ENCODE results near the gene ATG101. TPM values are rescaled to one million over a fixed set of nuclear protein-coding genes. Genes with fewer than 3 reads are reported as not detected.

The ATG101 gene
- total and polyA plus RNA-seq, 2 donors (not counting 1 experiment from before 2014, with no cell fraction given), result 19.4 to 50.3 TPM

GRCh38 chr12:52027085-52027843 is 42.5 kb upstream of the ATG101 start:
- CTCF ChIA-PET, result interaction anchor here (0.9 to 32.6 kb wide), 13 partner anchors 8 to 155 kb away, joined by 3 to 1315 read pairs (median 26); partner anchors contain the start of genes ATG101, NR4A1, SMIM41 and TAMALIN
- H3K27ac ChIP-seq (ENCODE audit: low read length in 2 of 2), result no peak overlapping the region
- POLR2A ChIA-PET, result interaction anchor here (1.3 to 2.6 kb wide), 3 partner anchors 21 to 55 kb away, joined by 3 to 14 read pairs (median 3); partner anchors contain the start of gene TAMALIN
- ATAC-seq (ENCODE audit: low read depth) (no peak), DNase-seq (peak; percentile 49)
- Mint-ChIP-seq H3K27me3 (no peaks in the 10 kb centered on the region), H3K27ac (peak overlapping the region; percentile 41), H3K4me1 (peaks cover 45% of the 10 kb centered on the region), H3K4me3 (no peak overlapping the region), H3K9me3 (ENCODE audit: insufficient read depth) (no peaks in the 10 kb centered on the region)
- H3K4me3 ChIP-seq (ENCODE audit: control extremely low read depth in 1 of 5, extremely low read depth in 1 of 5, insufficient read depth in 1 of 5, low read depth in 2 of 5, low read length in 4 of 5), result no peak overlapping the region
- peaks cover 28 to 50% of the 10 kb centered on the region in 2 donors for H3K4me1 ChIP-seq (ENCODE audit: control insufficient read depth in 2 of 2, insufficient read depth in 2 of 2, low read length in 2 of 2)
- H3K79me2 ChIP-seq (ENCODE audit: control insufficient read depth, insufficient read depth, low read length), result no peaks in the 10 kb centered on the region
- no peaks in the 10 kb centered on the region for H3K27me3 ChIP-seq (replicated peaks in 1 of 4; ENCODE audit: control extremely low read depth in 1 of 4, control insufficient read depth in 3 of 4, insufficient read depth in 4 of 4, low read length in 3 of 4)
- no peaks in the 10 kb centered on the region for H3K9me3 ChIP-seq (ENCODE audit: control extremely low read depth in 1 of 3, control insufficient read depth in 2 of 3, insufficient read depth in 1 of 3, low read length in 2 of 3)
- no peak overlapping the region for H3K9ac ChIP-seq (ENCODE audit: low read length)
- intact Hi-C loops (cut with micrococcal nuclease), result no loop called here
- 65% methylated on average over 12 of the region's 12 CpGs for WGBS (ENCODE audit: insufficient coverage)
- TF ChIP-seq EZH2 (IDR thresholded peaks at IDR 0.05; ENCODE audit: borderline replicate concordance, insufficient read depth, low read depth, low read length, poor library complexity, severe bottlenecking), result no peak
- H4K20me1 ChIP-seq (ENCODE audit: control insufficient read depth, insufficient read depth, low read length, poor library complexity, severe bottlenecking), result no peaks in the 10 kb centered on the region
- H3K4me2 ChIP-seq (replicated peaks; ENCODE audit: low read depth, low read length, poor library complexity, severe bottlenecking), result no peak overlapping the region
- no peak overlapping the region for H2AFZ ChIP-seq (ENCODE audit: insufficient read depth, low read depth, low read length, poor library complexity, severe bottlenecking)
- no peaks in the 10 kb centered on the region for H3K36me3 ChIP-seq (replicated peaks in 1 of 2; ENCODE audit: control extremely low read depth in 1 of 2, control insufficient read depth in 1 of 2, extremely low read depth in 1 of 2, insufficient read depth in 2 of 2, low read length in 1 of 2)

GRCh38 chr12:52029685-52030084 is 40.1 kb upstream of the ATG101 start:
- ATAC-seq (ENCODE audit: low read depth) (no peak), DNase-seq (no peak)
- CTCF ChIA-PET, result interaction anchor here (0.9 to 32.6 kb wide), 8 partner anchors 10 to 1728 kb away, joined by 3 to 1315 read pairs (median 206); partner anchors contain the start of genes ATG101, NR4A1, SMIM41 and TAMALIN
- H3K4me3 ChIP-seq (ENCODE audit: control extremely low read depth in 1 of 5, extremely low read depth in 1 of 5, insufficient read depth in 1 of 5, low read depth in 2 of 5, low read length in 4 of 5), result no peak overlapping the region
- Mint-ChIP-seq H3K4me3 (no peak overlapping the region), H3K4me1 (peaks cover 51% of the 10 kb centered on the region), H3K9me3 (ENCODE audit: insufficient read depth) (no peaks in the 10 kb centered on the region), H3K27me3 (no peaks in the 10 kb centered on the region), H3K27ac (peak overlapping the region; percentile 26)
- no peaks in the 10 kb centered on the region for H3K27me3 ChIP-seq (replicated peaks in 1 of 4; ENCODE audit: control extremely low read depth in 1 of 4, control insufficient read depth in 3 of 4, insufficient read depth in 4 of 4, low read length in 3 of 4)
- no peak for TF ChIP-seq CTCF (IDR thresholded peaks at IDR 0.05)
- TF ChIP-seq EZH2 (IDR thresholded peaks at IDR 0.05; ENCODE audit: borderline replicate concordance, insufficient read depth, low read depth, low read length, poor library complexity, severe bottlenecking), result no peak
- H4K20me1 ChIP-seq (ENCODE audit: control insufficient read depth, insufficient read depth, low read length, poor library complexity, severe bottlenecking), result no peaks in the 10 kb centered on the region
- peaks cover 34 to 51% of the 10 kb centered on the region in 2 donors for H3K4me1 ChIP-seq (ENCODE audit: control insufficient read depth in 2 of 2, insufficient read depth in 2 of 2, low read length in 2 of 2)
- no peak overlapping the region for H3K27ac ChIP-seq (ENCODE audit: low read length in 2 of 2)
- intact Hi-C loops (cut with micrococcal nuclease), result loop anchor here (5.0 kb wide), 1 partner anchor 77 kb away; the partner anchor contains the start of gene ACVR1B
- H3K9me3 ChIP-seq (ENCODE audit: control extremely low read depth in 1 of 3, control insufficient read depth in 2 of 3, insufficient read depth in 1 of 3, low read length in 2 of 3), result no peaks in the 10 kb centered on the region
- no peaks in the 10 kb centered on the region for H3K36me3 ChIP-seq (replicated peaks in 1 of 2; ENCODE audit: control extremely low read depth in 1 of 2, control insufficient read depth in 1 of 2, extremely low read depth in 1 of 2, insufficient read depth in 2 of 2, low read length in 1 of 2)
- no peaks in the 10 kb centered on the region for H3K79me2 ChIP-seq (ENCODE audit: control insufficient read depth, insufficient read depth, low read length)
- no peak overlapping the region for H2AFZ ChIP-seq (ENCODE audit: insufficient read depth, low read depth, low read length, poor library complexity, severe bottlenecking)
- H3K4me2 ChIP-seq (replicated peaks; ENCODE audit: low read depth, low read length, poor library complexity, severe bottlenecking), result no peak overlapping the region
- 20% methylated on average over 4 of the region's 4 CpGs for WGBS (ENCODE audit: insufficient coverage)
- POLR2A ChIA-PET, result interaction anchor here (0.9 to 1.2 kb wide), 3 partner anchors 21 to 52 kb away, joined by 3 to 4 read pairs (median 4); partner anchors contain the start of genes NR4A1 and TAMALIN
- H3K9ac ChIP-seq (ENCODE audit: low read length), result no peak overlapping the region
